GM18909 (cell line): ENCODE measurements around the gene ENTHD1.

Experiments used
- ATAC-seq: cut with Tn5 transposase; IDR thresholded peaks from one replicate; pipeline ENCODE4 v1.9.1; 2021; ENCODE audit warnings: mild to moderate bottlenecking; ENCODE audit not compliant: unreplicated experiment, poor library complexity

ENTHD1 gene

GRCh38 chr22:39893526-39893925 is at the start of gene ENTHD1:
Gene ENTHD1, minus strand, starts transcription at chr22:39893760. Its CDS starts 6,012 bp downstream, at chr22:39887748.
- ATAC-seq: no peak

GRCh38 chr22:39943337-39943736 is 49.8 kb upstream of the ENTHD1 start:
- ATAC-seq: no peak

- no peak for ATAC-seq
Measured at GRCh38 chr22:39942439-39943230, 49.1 kb upstream of the ENTHD1 start.

GRCh38 chr22:39941601-39942000 is 48.0 kb upstream of the ENTHD1 start:
- ATAC-seq: no peak

GRCh38 chr22:39940757-39941305 is 47.3 kb upstream of the ENTHD1 start:
- ATAC-seq: no peak

GRCh38 chr22:39939830-39940229 is 46.3 kb upstream of the ENTHD1 start:
- no peak for ATAC-seq

- ATAC-seq: no peak
Measured at GRCh38 chr22:39938509-39939111, 45.0 kb upstream of the ENTHD1 start.

GRCh38 chr22:39937906-39938305 is 44.3 kb upstream of the ENTHD1 start:
- ATAC-seq: no peak

GRCh38 chr22:39936523-39937145 is 43.1 kb upstream of the ENTHD1 start:
- ATAC-seq: no peak

- no peak for ATAC-seq
Measured at GRCh38 chr22:39935612-39936011, 42.1 kb upstream of the ENTHD1 start.

- ATAC-seq: no peak
Measured at GRCh38 chr22:39935116-39935515, 41.6 kb upstream of the ENTHD1 start.

- no peak for ATAC-seq
Measured at GRCh38 chr22:39933741-39934140, 40.2 kb upstream of the ENTHD1 start.

GRCh38 chr22:39932918-39933649 is 39.5 kb upstream of the ENTHD1 start:
- no peak for ATAC-seq

GRCh38 chr22:39932166-39932565 is 38.6 kb upstream of the ENTHD1 start:
- no peak for ATAC-seq

- no peak for ATAC-seq
Measured at GRCh38 chr22:39931251-39931650, 37.7 kb upstream of the ENTHD1 start.

GRCh38 chr22:39928536-39929520 is 35.3 kb upstream of the ENTHD1 start:
- ATAC-seq: no peak

GRCh38 chr22:39927544-39927943 is 34.0 kb upstream of the ENTHD1 start:
- no peak for ATAC-seq

- no peak for ATAC-seq
Measured at GRCh38 chr22:39926753-39927152, 33.2 kb upstream of the ENTHD1 start.

GRCh38 chr22:39925909-39926679 is 32.5 kb upstream of the ENTHD1 start:
- no peak for ATAC-seq
